HK-2 (cell line): ENCODE data around the gene MATK.

Source experiments
- DNase-seq: peaks from one replicate; pipeline ENCODE4 v3.0.0-alpha.2; 2018; ENCODE audit not compliant: unreplicated experiment

MATK gene

GRCh38 chr19:3785938-3786824 lies at the start of gene MATK:
Gene MATK (minus strand): TSS chr19:3786381. CDS start chr19:3785135, 1,246 bp downstream.
- no peak for DNase-seq

- no peak for DNase-seq
Observed at GRCh38 chr19:3835055-3835435, 48.9 kb upstream of the MATK start.

- no peak for DNase-seq
Observed at GRCh38 chr19:3834349-3835054, 48.3 kb upstream of the MATK start.

- no peak for DNase-seq
Observed at GRCh38 chr19:3833578-3834348, 47.6 kb upstream of the MATK start.

GRCh38 chr19:3832001-3832400 lies 45.8 kb upstream of the MATK start:
- DNase-seq = no peak

- no peak for DNase-seq
Observed at GRCh38 chr19:3831601-3832000, 45.4 kb upstream of the MATK start.

GRCh38 chr19:3830621-3831589 lies 44.7 kb upstream of the MATK start:
- no peak for DNase-seq

- no peak for DNase-seq
Observed at GRCh38 chr19:3827306-3827705, 41.1 kb upstream of the MATK start.

- no peak for DNase-seq
Observed at GRCh38 chr19:3826163-3826562, 40.0 kb upstream of the MATK start.

- no peak for DNase-seq
Observed at GRCh38 chr19:3825286-3825956, 39.2 kb upstream of the MATK start.

- no peak for DNase-seq
Observed at GRCh38 chr19:3823350-3823713, 37.2 kb upstream of the MATK start.

- DNase-seq = no peak
Observed at GRCh38 chr19:3822683-3823349, 36.6 kb upstream of the MATK start.

GRCh38 chr19:3821857-3822364 lies 35.7 kb upstream of the MATK start:
- peak; percentile 62 for DNase-seq

- DNase-seq = no peak
Observed at GRCh38 chr19:3821156-3821555, 35.0 kb upstream of the MATK start.

GRCh38 chr19:3819989-3820388 lies 33.8 kb upstream of the MATK start:
- no peak for DNase-seq

GRCh38 chr19:3818918-3819317 lies 32.7 kb upstream of the MATK start:
- no peak for DNase-seq

- peak; percentile 32 for DNase-seq
Observed at GRCh38 chr19:3818466-3818865, 32.3 kb upstream of the MATK start.

- DNase-seq = no peak
Observed at GRCh38 chr19:3817761-3818160, 31.6 kb upstream of the MATK start.

GRCh38 chr19:3816566-3817218 lies 30.5 kb upstream of the MATK start:
- no peak for DNase-seq
